ENCODE measurements around the gene SELE.

DNA sequence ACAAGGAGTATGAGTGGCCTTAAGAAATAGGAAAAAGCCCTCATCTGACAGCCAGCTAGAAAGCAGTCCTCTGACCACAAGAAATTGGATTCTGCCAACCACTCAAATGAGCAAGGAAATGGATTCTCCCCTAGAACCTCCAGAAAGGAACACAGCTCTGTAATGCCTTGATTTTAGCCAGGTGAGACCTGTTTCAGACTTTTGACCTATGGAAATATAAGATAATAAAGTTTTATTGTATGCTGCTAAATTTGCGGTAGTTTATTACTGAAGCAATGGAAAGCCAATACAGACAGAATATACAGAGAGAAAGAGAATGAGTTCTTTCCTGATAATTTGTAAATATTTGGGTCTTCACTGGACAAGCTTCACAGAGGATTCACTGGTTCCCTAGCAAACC is 28.8 kb upstream of the SELE start:
- TF ChIP-seq, protein P1, sequence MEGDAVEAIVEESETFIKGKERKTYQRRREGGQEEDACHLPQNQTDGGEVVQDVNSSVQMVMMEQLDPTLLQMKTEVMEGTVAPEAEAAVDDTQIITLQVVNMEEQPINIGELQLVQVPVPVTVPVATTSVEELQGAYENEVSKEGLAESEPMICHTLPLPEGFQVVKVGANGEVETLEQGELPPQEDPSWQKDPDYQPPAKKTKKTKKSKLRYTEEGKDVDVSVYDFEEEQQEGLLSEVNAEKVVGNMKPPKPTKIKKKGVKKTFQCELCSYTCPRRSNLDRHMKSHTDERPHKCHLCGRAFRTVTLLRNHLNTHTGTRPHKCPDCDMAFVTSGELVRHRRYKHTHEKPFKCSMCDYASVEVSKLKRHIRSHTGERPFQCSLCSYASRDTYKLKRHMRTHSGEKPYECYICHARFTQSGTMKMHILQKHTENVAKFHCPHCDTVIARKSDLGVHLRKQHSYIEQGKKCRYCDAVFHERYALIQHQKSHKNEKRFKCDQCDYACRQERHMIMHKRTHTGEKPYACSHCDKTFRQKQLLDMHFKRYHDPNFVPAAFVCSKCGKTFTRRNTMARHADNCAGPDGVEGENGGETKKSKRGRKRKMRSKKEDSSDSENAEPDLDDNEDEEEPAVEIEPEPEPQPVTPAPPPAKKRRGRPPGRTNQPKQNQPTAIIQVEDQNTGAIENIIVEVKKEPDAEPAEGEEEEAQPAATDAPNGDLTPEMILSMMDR (tag by site-specific recombination; IDR thresholded peaks at IDR 0.05): no peak
- TF ChIP-seq, protein P2, sequence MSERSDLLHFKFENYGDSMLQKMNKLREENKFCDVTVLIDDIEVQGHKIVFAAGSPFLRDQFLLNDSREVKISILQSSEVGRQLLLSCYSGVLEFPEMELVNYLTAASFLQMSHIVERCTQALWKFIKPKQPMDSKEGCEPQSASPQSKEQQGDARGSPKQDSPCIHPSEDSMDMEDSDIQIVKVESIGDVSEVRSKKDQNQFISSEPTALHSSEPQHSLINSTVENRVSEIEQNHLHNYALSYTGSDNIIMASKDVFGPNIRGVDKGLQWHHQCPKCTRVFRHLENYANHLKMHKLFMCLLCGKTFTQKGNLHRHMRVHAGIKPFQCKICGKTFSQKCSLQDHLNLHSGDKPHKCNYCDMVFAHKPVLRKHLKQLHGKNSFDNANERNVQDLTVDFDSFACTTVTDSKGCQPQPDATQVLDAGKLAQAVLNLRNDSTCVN (tag by site-specific recombination; optimal IDR thresholded peaks at IDR 0.05): no peak
- TF ChIP-seq, protein P3, sequence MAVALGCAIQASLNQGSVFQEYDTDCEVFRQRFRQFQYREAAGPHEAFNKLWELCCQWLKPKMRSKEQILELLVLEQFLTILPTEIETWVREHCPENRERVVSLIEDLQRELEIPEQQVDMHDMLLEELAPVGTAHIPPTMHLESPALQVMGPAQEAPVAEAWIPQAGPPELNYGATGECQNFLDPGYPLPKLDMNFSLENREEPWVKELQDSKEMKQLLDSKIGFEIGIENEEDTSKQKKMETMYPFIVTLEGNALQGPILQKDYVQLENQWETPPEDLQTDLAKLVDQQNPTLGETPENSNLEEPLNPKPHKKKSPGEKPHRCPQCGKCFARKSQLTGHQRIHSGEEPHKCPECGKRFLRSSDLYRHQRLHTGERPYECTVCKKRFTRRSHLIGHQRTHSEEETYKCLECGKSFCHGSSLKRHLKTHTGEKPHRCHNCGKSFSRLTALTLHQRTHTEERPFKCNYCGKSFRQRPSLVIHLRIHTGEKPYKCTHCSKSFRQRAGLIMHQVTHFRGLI (tag by site-specific recombination; IDR thresholded peaks at IDR 0.05): no peak
- TF ChIP-seq ZNF23 (tag by site-specific recombination; IDR thresholded peaks at IDR 0.05; ENCODE audit: borderline replicate concordance) (no peak), KLF1 (tag by site-specific recombination; IDR thresholded peaks at IDR 0.05) (no peak), ZBTB17 (tag by site-specific recombination; IDR thresholded peaks at IDR 0.05) (no peak), TCF7L2 (IDR thresholded peaks at IDR 0.05; ENCODE audit: borderline replicate concordance, low read depth, low read length) (no peak), ZNF654 (tag by site-specific recombination; IDR thresholded peaks at IDR 0.05; ENCODE audit: low read depth) (no peak), ZNF133 (tag by site-specific recombination; IDR thresholded peaks at IDR 0.05) (no peak), ZNF184 (tag by site-specific recombination; IDR thresholded peaks at IDR 0.05) (no peak), SALL2 (tag by site-specific recombination; IDR thresholded peaks at IDR 0.05; ENCODE audit: borderline replicate concordance) (no peak), ZNF274 (IDR thresholded peaks at IDR 0.05; ENCODE audit: low read length) (no peak), ZNF274 (tag by site-specific recombination; IDR thresholded peaks at IDR 0.05; ENCODE audit: borderline replicate concordance) (no peak)
- TF ChIP-seq, protein P4, sequence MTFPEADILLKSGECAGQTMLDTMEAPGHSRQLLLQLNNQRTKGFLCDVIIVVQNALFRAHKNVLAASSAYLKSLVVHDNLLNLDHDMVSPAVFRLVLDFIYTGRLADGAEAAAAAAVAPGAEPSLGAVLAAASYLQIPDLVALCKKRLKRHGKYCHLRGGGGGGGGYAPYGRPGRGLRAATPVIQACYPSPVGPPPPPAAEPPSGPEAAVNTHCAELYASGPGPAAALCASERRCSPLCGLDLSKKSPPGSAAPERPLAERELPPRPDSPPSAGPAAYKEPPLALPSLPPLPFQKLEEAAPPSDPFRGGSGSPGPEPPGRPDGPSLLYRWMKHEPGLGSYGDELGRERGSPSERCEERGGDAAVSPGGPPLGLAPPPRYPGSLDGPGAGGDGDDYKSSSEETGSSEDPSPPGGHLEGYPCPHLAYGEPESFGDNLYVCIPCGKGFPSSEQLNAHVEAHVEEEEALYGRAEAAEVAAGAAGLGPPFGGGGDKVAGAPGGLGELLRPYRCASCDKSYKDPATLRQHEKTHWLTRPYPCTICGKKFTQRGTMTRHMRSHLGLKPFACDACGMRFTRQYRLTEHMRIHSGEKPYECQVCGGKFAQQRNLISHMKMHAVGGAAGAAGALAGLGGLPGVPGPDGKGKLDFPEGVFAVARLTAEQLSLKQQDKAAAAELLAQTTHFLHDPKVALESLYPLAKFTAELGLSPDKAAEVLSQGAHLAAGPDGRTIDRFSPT (tag by site-specific recombination; IDR thresholded peaks at IDR 0.05): no peak
- TF ChIP-seq, protein P5, sequence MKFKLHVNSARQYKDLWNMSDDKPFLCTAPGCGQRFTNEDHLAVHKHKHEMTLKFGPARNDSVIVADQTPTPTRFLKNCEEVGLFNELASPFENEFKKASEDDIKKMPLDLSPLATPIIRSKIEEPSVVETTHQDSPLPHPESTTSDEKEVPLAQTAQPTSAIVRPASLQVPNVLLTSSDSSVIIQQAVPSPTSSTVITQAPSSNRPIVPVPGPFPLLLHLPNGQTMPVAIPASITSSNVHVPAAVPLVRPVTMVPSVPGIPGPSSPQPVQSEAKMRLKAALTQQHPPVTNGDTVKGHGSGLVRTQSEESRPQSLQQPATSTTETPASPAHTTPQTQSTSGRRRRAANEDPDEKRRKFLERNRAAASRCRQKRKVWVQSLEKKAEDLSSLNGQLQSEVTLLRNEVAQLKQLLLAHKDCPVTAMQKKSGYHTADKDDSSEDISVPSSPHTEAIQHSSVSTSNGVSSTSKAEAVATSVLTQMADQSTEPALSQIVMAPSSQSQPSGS (tag by site-specific recombination; IDR thresholded peaks at IDR 0.05; ENCODE audit: low read depth): no peak
